DMS53 treated with DMSO at 0.1 percent for 48 hours (cell line): ENCODE results near the gene GANC.
"Not testable (repeated sequence)": the region's sequence is repeated elsewhere in the genome, so short reads cannot be mapped to it uniquely, and the experiment has no call there.

Experiments used
- DNase-seq: peaks from one replicate; lab custom pipeline; 2025; ENCODE audit not compliant: unreplicated experiment; lab: John Stamatoyannopoulos, UW

Gene GANC, protein sequence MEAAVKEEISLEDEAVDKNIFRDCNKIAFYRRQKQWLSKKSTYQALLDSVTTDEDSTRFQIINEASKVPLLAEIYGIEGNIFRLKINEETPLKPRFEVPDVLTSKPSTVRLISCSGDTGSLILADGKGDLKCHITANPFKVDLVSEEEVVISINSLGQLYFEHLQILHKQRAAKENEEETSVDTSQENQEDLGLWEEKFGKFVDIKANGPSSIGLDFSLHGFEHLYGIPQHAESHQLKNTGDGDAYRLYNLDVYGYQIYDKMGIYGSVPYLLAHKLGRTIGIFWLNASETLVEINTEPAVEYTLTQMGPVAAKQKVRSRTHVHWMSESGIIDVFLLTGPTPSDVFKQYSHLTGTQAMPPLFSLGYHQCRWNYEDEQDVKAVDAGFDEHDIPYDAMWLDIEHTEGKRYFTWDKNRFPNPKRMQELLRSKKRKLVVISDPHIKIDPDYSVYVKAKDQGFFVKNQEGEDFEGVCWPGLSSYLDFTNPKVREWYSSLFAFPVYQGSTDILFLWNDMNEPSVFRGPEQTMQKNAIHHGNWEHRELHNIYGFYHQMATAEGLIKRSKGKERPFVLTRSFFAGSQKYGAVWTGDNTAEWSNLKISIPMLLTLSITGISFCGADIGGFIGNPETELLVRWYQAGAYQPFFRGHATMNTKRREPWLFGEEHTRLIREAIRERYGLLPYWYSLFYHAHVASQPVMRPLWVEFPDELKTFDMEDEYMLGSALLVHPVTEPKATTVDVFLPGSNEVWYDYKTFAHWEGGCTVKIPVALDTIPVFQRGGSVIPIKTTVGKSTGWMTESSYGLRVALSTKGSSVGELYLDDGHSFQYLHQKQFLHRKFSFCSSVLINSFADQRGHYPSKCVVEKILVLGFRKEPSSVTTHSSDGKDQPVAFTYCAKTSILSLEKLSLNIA (N-terminal part only)

DNA sequence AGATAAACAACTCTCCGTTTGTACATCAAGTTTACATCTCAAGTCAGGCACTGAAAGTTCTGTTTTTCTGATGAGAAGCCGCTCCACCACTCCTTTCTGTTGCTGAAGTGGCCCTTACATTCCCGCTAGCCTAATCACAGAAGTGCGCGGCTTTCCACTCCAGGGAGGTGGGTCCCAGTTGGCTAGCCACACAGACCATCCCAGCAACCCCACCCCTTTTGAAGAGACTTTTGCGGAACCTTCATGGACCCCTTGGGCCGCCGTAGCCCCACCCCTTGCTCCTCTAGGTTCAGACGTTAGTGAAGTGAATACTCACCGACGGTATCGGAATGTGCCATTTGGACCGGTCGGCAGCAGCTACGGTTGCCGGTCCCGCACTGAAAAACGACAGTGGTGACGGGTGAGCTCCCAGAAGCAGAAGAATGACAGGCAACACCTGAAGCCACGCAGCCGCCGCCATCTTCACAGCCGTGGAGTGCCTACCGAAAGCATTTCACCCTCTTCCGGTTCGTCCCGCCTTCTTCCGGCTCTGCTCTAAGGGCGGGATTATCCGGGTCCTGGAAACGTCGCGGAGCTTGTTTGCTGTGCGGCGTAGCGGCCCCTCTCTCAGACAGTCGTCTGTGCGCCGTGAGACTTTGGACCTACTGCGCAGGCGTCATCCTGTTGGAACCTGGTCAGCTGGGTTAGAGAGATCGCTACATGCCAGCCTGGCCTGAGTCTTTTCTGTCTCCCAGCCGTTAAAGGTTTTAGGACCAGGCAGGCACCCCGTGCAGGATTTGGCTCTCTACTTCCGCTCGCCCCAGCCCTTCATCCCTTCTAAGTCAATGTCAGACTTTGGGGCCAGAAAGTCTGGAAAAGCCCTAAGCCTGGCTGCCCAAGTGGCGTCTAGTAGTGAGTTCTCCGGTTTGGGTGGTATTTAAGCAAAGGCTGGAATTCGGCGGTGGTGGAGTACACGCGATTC is at the start of gene GANC, which contains the start of gene TMEM87A:
GANC (plus strand) TSS at position 263 of the 961 bp plus-strand sequence. CDS start 1,281 bp downstream, outside the sequence.
TMEM87A (minus strand) TSS at position 495 of the 961 bp plus-strand sequence; CDS start at position 460, 35 bp downstream.
- DNase-seq = peak; percentile 93

- DNase-seq = no peak
These were observed 46.4 kb upstream of the GANC start for GRCh38 chr15:42226648-42227047.

GRCh38 chr15:42228036-42228435 is 45.0 kb upstream of the GANC start:
- DNase-seq = no peak

DNA sequence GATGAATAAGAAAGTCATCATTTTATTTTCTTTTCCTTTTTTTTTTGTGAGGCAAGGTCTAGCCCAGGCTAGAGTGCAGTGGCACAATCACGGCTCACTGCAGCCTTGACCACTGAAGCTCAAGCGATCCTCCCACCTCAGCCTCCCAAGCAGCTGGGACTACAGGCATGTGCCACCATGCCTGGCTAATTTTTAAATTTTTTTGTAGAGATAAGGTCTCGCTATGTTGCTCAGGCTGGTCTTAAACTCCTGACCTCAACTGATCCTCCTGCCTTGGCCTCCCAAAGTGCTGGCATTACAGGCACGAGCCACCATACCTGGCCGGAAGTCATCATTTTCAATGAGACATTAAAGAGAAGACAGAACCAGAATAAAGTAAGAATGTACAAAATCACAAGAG is 44.0 kb upstream of the GANC start:
- not testable (repeated sequence) for DNase-seq

DNA sequence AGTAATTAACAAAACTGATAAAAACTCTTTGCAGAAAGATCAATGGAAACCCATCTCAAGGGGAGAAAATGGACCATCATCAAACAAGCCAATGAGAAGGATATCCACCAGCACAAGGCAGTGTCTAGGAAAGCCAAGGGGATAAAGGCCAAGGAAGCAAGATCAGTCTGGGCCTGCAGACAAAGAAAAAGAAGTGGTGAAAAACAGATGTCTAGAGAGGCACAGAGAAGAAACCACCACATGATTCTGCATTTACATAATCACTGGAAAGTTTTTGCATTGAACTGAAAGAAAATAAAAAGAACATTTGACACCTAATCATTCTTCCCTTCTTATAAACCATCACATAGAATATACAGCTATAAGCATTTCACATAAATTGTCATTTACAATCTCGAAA is 41.9 kb upstream of the GANC start:
- no peak for DNase-seq

DNA sequence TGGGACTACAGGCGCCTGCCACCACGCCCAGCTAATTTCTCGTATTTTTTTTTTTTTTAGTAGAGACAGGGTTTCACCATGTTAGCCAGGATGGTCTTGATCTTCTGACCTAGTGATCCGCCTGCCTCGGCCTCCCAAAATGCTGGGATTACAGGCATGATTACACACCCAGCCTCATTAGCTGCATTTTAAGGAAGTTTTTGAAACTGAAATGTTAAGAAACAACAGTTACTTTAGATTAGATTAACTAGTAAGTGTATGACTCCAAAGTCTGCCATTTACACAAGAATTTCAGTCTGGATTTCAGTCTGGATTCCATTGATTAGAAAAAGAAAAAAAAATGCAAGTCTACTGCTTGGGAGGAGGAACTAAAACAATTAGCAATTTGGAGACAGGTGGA is 40.4 kb upstream of the GANC start:
- DNase-seq = no peak

- no peak for DNase-seq
These were observed 39.9 kb upstream of the GANC start for GRCh38 chr15:42233107-42233506.

DNA sequence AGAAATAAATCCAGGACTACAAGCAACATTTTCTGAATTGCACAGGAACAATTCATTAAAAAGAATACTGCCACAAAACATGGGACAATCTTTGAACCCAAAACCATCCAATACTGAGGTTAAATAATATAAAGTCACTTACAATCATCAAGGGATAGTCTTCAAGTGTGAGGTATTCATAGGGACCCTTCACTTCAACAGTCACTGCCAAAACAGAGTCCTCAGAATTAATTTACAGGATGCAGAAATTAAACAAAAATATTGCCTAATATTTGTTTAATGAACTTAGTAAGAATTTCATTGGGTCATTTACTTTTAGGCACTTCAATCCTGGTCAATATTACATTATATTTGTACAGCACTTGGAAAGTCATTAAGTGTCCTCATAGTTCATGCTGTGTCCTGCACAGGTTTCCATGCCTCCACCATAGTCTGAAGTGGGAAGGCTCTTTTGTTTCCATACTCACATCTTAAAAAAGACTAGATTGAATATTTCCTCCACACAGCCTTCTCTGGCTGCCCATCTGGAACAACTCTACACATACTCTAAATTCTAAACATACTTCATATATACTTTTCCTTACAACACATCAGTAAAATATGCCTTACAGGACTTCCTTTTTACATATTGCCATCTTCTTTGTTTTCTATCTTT is 33.3 kb upstream of the GANC start:
- DNase-seq = no peak

GRCh38 chr15:42240823-42241222 is 32.2 kb upstream of the GANC start:
- no peak for DNase-seq

GRCh38 chr15:42253300-42253699 is 19.7 kb upstream of the GANC start:
- DNase-seq = no peak

DNA sequence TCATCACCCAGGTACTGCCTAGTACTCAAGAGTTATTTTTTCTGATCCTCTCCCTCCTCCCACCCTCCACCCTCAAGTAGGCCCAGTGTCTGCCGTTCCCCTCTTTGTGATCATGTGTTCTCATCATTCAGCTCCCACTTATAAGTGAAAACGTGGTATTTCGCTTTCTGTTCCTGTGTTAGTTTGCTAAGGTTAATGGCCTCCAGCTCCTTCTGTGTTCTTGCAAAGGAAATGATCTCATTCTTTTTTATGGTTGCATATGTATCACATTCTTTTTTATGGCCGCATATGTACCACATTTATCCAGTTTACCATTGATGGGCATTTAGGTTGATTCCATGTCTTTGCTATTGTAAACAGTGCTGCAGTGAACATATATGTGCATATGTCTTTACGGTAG is 8.2 kb upstream of the GANC start:
- DNase-seq = no peak

DNA sequence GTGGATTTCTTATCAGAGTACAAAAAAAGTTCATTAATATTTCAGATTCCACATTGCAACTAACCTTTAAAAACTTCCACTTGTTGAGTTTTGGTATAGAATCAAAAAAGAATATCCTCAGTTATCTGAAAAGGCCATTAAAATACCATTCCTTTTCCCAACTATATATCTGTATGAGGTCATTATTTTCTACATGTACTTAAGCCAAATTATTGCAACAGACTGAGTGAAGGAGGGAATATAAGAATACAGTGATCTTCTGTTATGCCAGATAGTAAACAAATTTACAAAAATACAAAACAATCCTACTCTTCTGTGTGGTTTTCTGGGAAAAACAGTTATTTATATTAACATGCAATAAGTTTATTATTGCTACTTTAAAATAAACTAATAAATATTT is 5.7 kb upstream of the GANC start:
- DNase-seq = no peak

GRCh38 chr15:42270551-42270950 is 2.5 kb upstream of the GANC start:
- no peak for DNase-seq

DNA sequence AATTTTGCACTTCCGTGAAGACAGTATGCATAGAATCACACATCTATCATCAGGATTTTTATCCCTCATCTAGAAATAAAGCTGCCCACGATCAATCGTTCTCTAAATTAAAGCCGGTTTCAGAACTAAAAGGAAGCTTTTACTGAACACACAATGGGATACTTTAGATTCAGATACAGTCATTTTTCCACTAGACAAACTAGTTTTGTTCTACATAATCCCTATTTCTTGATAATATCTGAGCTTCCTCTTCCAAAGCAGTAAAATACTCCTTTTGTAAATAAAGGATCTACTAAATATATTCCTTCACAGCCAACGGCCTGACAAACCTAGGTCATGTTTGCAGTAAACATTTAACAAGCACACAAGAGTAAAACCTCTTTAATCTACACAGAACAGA is 2.0 kb upstream of the GANC start:
- no peak for DNase-seq

GRCh38 chr15:42273900-42274701 is 1.1 kb downstream of the GANC start:
- no peak for DNase-seq

- DNase-seq = no peak
These were observed 1.6 kb downstream of the GANC start for GRCh38 chr15:42274702-42274989.

DNA sequence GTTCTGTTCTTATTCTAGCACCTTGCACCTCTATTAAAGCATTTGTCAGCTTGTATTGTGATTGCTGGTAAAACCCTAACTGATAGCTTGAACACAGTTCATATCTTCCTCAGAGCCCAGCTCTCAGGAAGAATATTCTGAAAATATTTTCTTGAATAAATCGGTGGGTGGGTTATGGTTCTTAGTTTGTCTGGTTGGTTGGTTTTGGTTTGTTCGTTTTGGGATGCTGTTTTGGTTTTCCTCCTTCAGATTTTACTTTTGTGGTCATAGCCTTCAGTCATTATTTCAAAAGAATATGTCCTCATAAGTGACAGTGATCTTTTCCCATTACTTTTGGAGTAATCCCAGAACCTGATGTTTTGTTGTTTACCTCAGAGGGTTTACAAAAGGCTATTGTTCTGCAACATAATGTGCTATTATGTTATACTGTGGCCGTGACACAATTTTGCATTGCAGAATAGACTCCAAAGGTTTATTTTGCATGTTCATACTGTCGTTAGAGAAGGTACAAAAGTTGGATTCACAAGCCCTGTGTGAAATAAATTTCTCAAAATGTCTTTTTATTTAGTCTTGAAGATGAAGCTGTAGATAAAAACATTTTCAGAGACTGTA is 2.9 kb downstream of the GANC start:
- DNase-seq = no peak

- no peak for DNase-seq
These were observed 3.8 kb downstream of the GANC start for GRCh38 chr15:42276762-42277161.

GRCh38 chr15:42279234-42279723 is 6.3 kb downstream of the GANC start:
- no peak for DNase-seq
